Fibroblast of gingiva (primary cell): Measurements from ENCODE around the gene MYL5.
"Not testable (repeated sequence)": the region's sequence is repeated elsewhere in the genome, so short reads cannot be mapped to it uniquely, and the experiment has no call there.

ENCODE experiments used
- DNase-seq: peaks from one replicate; pipeline ENCODE4 v3.0.0-alpha.2; 2011; ENCODE audit warnings: low read depth

Gene MYL5

GRCh38 chr4:656436-657337 lies 17.7 kb upstream of the MYL5 start:
- no peak for DNase-seq

DNA sequence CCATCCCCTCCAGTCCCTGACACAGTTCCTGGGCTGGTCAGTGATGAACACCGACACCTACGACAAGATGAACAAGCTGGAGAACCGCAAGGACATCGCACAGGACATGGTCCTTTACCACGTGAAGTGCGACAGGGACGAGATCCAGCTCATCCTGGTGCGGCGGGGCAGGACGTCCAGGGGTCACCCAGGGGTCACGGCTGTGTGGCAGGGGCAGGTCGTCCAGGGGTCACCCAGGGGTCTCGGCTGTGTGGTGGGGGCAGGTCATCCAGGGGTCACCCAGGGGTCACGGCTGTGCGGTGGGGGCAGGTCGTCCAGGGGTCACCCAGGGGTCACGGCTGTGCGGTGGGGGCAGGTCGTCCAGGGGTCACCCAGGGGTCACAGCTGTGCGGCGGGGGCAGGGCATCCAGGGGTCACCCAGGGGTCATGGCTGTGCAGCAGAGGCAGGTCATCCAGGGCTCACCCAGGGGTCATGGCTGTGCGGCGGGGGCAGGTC lies 17.0 kb upstream of the MYL5 start:
- no peak for DNase-seq

GRCh38 chr4:657834-658667 lies 16.3 kb upstream of the MYL5 start:
- DNase-seq = no peak

DNA sequence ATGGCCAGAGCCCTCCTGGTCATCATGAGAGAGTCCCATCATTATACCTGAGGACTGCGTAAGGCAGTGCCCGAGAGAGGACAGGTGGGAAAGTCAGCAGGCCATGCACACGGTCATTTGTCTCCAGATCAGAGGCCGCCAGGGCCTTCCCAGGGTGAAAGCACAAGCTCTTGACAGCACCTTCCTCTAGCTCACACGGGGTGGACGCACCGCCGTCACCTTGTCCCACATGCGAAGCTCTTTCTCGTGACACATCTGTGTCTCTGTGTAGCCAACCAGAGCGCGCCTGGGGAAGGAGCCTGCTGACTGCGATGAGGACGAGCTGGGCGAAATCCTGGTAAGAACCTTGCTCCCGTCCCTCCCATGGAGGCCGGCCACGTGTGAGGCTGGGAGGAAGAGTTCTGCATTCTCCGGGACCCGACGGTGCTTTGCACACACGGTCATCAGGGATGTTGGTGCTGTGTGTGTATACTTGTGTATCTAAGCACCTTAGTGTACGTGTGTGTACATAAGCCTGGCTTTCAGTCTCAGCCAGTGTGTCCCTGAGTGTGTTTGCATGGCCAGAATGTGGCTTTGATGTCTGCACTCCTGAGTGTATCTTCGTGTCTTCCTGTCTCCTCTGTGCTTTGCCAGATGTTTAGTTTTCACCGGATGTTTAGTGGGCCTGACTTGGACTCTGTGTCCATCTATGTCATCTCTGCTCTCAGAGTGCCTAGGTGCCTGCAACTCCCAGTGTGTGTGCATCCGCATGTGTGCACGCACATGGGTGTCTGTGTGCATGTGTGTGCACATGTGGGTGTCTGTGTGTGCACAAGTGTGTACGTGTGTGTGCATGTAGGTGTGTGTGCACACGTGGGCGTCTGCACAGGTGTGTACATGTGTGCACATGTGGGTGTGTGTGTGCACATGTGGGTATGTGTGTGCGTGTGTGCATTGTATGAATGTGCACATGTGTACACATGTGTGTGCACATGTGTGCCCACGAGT lies 15.4 kb upstream of the MYL5 start:
- DNase-seq = no peak

GRCh38 chr4:659851-660250 lies 14.5 kb upstream of the MYL5 start:
- DNase-seq = no peak

DNA sequence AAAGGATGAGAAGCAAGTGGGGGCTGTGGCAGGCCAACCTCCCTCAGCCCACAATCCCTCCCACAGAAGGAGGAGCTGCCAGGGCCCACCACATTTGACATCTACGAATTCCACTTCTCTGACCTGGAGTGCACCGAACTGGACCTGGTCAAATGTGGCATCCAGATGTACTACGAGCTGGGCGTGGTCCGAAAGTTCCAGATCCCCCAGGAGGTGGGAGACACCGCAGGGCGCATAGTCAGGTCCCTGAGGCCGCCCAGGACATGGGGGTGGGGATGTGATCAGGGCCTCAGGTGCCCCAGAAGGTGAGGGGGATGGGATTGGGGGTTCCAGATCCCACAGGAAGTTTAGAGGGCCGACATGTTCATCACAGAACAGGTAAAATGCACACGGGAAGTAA lies 13.9 kb upstream of the MYL5 start:
- DNase-seq = no peak

DNA sequence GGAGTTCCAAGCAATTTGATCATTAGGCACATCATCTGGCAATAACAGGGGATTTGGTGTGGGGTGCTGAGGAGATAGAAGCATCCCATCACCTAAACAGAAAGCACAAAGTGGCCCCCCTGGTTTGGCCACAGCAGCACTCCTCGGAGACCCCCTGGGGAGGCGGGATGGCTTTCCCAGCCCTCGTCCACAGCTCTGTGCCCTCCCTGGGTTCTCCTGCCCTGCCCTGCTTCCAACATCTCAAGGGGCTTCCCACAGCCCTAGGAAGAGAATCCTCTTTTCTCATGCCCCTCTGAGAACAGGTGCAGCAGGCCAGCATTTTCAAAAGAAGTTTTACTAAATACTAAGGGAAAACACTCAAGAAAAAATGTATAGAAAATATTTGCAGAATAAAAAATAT lies 13.1 kb upstream of the MYL5 start:
- DNase-seq = no peak

GRCh38 chr4:661881-662761 lies 12.2 kb upstream of the MYL5 start:
- no peak for DNase-seq

DNA sequence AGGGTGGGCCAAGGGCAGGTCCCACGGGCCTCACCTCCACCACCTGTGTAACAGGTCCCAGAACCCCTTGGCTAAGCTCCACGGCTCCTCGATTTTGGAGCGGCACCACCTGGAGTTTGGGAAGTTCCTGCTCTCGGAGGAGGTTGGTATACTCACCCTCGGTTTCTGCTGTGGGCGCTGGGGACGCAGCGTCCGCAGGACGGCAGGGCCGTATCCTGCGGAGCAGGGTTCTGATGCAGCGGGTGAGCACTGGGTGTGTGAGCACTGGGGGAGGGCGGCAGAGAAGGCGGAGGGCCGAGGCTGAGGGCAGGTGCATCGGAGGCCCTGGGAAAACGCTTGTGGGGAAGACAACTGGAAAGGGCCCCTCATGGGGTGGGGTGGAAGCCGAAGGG lies 11.3 kb upstream of the MYL5 start:
- no peak for DNase-seq

DNA sequence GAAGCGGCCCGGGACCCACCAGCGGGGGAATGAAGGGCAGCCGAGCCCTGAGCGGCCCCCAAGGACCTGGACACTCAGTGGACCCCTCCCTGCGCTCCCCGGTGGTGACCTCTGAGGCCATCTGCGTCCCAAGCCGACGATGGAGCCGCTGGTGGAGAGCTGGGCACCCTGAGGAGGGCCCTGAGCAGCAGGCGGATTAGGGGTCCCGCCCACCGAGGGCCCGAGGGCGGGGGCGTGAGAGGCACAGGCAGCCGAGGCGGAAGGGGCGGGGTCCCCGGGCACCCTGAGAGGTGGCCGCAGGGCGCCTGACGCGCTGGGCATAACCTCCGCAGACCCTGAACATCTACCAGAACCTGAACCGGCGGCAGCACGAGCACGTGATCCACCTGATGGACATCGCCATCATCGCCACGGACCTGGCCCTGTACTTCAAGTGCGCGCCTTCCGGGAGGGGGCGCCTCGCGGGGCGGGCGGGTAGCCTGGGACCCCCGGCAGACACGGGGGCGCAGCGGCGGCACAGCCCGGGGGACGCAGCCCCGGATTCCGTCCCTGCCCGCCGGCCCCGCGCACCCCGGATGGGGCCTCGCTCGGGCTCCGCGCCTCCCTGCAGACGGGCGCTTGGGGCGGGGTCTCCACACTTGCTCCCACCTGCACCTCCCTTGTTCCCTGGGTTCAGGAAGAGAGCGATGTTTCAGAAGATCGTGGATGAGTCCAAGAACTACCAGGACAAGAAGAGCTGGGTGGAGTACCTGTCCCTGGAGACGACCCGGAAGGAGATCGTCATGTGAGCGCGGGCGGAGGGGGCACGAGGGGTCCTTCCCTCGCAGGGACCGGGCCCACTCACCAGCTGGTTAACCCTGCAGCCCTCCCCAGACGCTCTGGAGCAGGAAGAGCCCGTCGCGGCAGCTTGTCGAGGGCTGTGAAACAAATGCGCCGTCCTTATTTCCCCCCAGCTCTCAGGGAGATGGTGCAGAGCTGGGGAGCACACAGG lies 10.6 kb upstream of the MYL5 start:
- DNase-seq = no peak

- no peak for DNase-seq
Measured at GRCh38 chr4:664713-665231, 9.6 kb upstream of the MYL5 start.

DNA sequence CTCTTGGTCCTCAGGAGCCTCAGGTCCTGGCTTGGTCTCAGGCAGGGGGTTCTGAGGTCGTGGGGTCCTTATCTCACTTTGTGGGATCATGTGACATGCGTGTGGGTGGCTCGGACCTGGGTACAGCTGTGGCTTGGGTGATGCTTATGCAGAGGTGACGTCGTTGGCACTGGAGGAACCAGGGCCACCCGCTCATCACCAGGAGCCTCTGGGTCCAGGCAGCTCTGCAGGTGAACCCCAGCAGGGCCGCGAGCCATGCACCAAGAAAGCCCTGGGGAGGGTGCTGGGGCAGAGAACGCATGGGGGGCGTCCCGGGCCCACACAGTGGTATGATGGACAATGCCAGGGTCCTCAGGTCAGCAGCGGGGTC lies 9.0 kb upstream of the MYL5 start:
- DNase-seq = no peak

- DNase-seq = no peak
Measured at GRCh38 chr4:665751-666435, 8.4 kb upstream of the MYL5 start.

GRCh38 chr4:666436-666810 lies 7.9 kb upstream of the MYL5 start:
- DNase-seq = no peak

DNA sequence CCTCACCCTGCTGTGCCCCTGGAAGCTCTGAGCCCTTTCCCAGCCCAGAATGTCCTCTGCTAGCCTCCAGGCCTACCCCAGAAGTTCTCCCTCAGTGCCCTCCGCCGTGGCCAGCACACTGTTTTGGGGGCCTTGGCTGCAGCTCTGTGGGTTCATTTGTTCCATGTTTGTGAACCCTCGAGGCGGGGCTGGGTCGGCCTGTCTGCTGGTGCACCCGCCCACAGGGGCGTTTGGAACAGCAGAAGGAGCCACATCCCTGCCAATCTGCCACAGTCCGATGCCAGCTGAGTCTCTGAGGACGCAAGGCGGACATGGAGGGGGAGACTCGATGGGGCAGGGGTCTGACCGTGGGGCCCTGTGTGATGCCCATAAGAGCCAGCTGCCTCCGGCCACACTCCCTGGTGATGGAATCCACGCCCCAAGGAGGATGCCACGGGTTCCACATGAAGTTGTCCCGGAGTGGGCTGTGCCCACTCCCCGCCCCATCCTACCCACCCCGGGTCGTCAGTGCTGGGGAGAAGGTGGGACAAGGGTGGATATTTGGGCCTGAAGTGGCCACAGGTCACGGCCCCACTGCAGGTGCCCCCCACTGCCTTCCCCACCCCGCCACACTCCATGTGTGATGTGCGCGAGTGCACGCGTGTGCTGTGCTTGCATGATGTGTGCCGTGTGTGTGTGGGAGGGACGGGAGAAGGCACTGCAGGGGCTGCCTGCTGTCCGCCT lies 7.4 kb upstream of the MYL5 start:
- DNase-seq = no peak

DNA sequence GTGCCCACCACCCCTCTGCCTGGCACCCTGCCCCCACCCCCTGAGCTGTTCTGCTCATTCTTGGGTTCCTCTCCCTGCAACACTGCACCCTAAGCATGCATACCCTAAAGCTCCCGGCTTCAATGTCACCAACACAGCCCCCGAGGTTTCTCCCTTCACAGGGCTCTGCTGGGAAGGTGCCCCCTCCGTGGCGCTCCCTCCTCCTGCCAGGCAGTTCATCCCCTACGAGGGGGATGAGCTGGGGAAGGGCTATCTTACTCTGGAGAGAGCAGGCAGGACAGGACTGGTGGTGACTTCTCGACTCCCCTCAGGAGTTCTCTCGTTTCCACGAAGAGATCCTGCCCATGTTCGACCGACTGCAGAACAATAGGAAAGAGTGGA lies 6.8 kb upstream of the MYL5 start:
- DNase-seq = no peak

DNA sequence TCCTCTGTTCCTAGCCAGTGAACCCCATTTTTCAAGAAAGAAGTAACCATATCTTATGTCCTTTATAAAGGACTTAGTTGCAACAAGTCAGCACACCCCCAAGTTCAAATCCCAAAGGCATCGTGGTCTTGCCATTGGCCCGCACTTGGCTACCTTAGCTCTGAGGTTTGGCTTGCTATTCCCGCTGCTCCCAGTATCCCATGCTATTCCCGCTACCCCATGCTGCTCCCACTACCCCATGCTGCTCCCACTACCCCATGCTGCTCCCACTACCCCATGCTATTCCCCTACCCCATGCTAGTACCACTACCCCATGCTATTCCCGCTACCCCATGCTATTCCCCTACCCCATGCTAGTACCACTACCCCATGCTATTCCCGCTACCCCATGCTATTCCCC lies 6.1 kb upstream of the MYL5 start:
- not testable (repeated sequence) for DNase-seq
